ENCODE results near the gene DTL. TPM values are rescaled to one million over a fixed set of nuclear protein-coding genes. Genes with fewer than 3 reads are reported as not detected.

Gene DTL
- polyA plus RNA-seq, 2 of the 4 experiments (the other 2 are of a cell fraction), result 22.0 to 30.2 TPM

DNA sequence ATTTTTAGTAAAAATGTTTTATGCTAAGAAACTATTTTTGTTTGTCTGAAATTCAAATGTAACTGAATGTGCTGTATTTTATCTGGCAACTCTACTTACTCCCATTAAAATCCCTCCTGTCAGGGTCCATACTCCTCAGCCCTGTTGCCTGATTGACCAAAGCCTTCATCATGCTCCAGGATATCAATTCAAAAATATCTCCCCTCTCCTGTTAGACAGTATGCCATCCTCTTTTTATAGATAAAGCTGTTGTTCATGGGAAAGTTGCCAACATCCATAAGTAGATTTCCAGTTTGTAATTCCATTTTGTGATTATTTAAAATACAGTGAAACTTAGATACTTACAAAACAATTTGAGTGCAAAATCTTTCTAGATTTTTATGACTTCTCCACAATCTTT is 65.7 kb downstream of the DTL start:
- FAIRE-seq (no peak), ATAC-seq (no peak), DNase-seq (ENCODE audit: low read depth in 1 of 2, low spot score in 1 of 2) (no peak)
- Histone ChIP-seq H3K27ac (no peak overlapping the region), H3K4me3 (no peak overlapping the region), H3K9me3 (no peaks in the 10 kb centered on the region), H3K4me1 (no peaks in the 10 kb centered on the region), H3K4me2 (no peak overlapping the region)
- TF ChIP-seq MYC (IDR thresholded peaks at IDR 0.05; ENCODE audit: borderline replicate concordance, low read length), result no peak
- no peak for TF ChIP-seq MAFK (IDR thresholded peaks at IDR 0.05; ENCODE audit: partially characterized antibody)
- TF ChIP-seq, protein P1, sequence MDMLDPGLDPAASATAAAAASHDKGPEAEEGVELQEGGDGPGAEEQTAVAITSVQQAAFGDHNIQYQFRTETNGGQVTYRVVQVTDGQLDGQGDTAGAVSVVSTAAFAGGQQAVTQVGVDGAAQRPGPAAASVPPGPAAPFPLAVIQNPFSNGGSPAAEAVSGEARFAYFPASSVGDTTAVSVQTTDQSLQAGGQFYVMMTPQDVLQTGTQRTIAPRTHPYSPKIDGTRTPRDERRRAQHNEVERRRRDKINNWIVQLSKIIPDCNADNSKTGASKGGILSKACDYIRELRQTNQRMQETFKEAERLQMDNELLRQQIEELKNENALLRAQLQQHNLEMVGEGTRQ (IDR thresholded peaks at IDR 0.05), result no peak
- TF ChIP-seq HDAC2 (IDR thresholded peaks at IDR 0.05), result no peak
- no peak for TF ChIP-seq FOXS1 (CRISPR knock-in tag; IDR thresholded peaks at IDR 0.05)
- no peak for TF ChIP-seq RAD21 (conservative IDR thresholded peaks at IDR 0.05 in 1 of 2, IDR thresholded peaks at IDR 0.05 in 1 of 2)
- no peak for TF ChIP-seq TFCP2L1 (CRISPR knock-in tag; IDR thresholded peaks at IDR 0.05)
- TF ChIP-seq ESRRA (IDR thresholded peaks at IDR 0.05; ENCODE audit: borderline replicate concordance, low read length), result no peak
- TF ChIP-seq SMC3 (IDR thresholded peaks at IDR 0.05), result no peak
- ChIA-PET POLR2A (no interaction called here), CTCF (interaction anchor here (1.1 to 2.1 kb wide), 4 partner anchors 30 to 355 kb away, joined by 3 to 9 read pairs (median 5); no protein-coding TSS in a partner anchor)

DNA sequence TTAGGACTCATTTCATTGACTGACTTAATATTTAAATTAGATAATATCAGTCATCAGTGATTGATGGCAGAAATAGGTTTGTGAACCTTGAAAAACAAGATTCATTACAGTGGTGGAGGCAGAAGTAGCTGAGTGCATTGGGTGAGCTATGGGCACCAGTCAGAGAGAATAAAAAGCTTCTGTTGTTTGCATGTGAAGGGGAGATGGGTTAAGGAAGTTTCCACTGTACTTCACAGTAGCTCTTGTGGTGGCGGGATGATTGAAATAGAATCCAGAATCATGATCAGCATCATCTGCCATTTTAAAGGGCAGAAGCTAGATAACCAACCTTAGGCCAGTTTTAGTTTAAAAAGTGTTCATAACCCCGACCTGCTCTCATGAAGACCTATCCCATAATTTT is 66.2 kb downstream of the DTL start:
- DNase-seq (ENCODE audit: low read depth in 1 of 2, low spot score in 1 of 2), result no peak
- H3K27ac ChIP-seq, result no peak overlapping the region
- H3K9me3 ChIP-seq, result no peaks in the 10 kb centered on the region
- no peak overlapping the region for H3K4me3 ChIP-seq
- ChIA-PET POLR2A (no interaction called here), CTCF (interaction anchor here (0.8 to 2.3 kb wide), 6 partner anchors 10 to 354 kb away, joined by 3 to 9 read pairs (median 6); no protein-coding TSS in a partner anchor)
- TF ChIP-seq FOSL2 (IDR thresholded peaks at IDR 0.05) (no peak), FOSL2 (CRISPR knock-in tag; IDR thresholded peaks at IDR 0.05) (no peak), BHLHE40 (IDR thresholded peaks at IDR 0.05; ENCODE audit: low read depth, low read length) (no peak), CBX8 (IDR thresholded peaks at IDR 0.05) (no peak), CEBPB (IDR thresholded peaks at IDR 0.05) (no peak), RCOR1 (IDR thresholded peaks at IDR 0.05; ENCODE audit: low read depth, low read length) (no peak), MAFK (IDR thresholded peaks at IDR 0.05; ENCODE audit: partially characterized antibody) (no peak), MYC (IDR thresholded peaks at IDR 0.05; ENCODE audit: borderline replicate concordance, low read length) (no peak), JUNB (IDR thresholded peaks at IDR 0.05) (no peak), SMC3 (IDR thresholded peaks at IDR 0.05) (no peak), HDAC2 (IDR thresholded peaks at IDR 0.05) (no peak), KDM5A (IDR thresholded peaks at IDR 0.05) (no peak), TP53 (CRISPR knock-in tag; IDR thresholded peaks at IDR 0.05) (no peak), HEYL (CRISPR knock-in tag; IDR thresholded peaks at IDR 0.05) (no peak), SREBF2 (IDR thresholded peaks at IDR 0.05) (no peak), EP300 (IDR thresholded peaks at IDR 0.05) (no peak), RFX5 (IDR thresholded peaks at IDR 0.05) (no peak)
- TF ChIP-seq, protein P2, sequence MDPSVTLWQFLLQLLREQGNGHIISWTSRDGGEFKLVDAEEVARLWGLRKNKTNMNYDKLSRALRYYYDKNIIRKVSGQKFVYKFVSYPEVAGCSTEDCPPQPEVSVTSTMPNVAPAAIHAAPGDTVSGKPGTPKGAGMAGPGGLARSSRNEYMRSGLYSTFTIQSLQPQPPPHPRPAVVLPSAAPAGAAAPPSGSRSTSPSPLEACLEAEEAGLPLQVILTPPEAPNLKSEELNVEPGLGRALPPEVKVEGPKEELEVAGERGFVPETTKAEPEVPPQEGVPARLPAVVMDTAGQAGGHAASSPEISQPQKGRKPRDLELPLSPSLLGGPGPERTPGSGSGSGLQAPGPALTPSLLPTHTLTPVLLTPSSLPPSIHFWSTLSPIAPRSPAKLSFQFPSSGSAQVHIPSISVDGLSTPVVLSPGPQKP (IDR thresholded peaks at IDR 0.05; ENCODE audit: low read depth, low read length), result no peak
- H3K4me1 ChIP-seq, result no peaks in the 10 kb centered on the region
- WGBS (ENCODE audit: missing lambda C conversion rate), result 88% methylated on average over 2 of the region's 2 CpGs
- ATAC-seq, result no peak
- no peak overlapping the region for H3K4me2 ChIP-seq
- no peak for FAIRE-seq

GRCh38 chr1:212104586-212105325 is 69.2 kb downstream of the DTL start:
- 90% methylated on average over 3 of the region's 3 CpGs for WGBS (ENCODE audit: missing lambda C conversion rate)
- FAIRE-seq (no peak), ATAC-seq (no peak), DNase-seq (ENCODE audit: low read depth in 1 of 2, low spot score in 1 of 2) (no peak)
- no peak for TF ChIP-seq ZC3H11A (IDR thresholded peaks at IDR 0.05)
- no peak overlapping the region for H3K27ac ChIP-seq
- ChIA-PET POLR2A (no interaction called here), CTCF (interaction anchor here (0.6 to 1.2 kb wide), 5 partner anchors 9 to 352 kb away, joined by 3 read pairs; no protein-coding TSS in a partner anchor)
- no peak overlapping the region for H3K4me3 ChIP-seq
- no peaks in the 10 kb centered on the region for H3K4me1 ChIP-seq
- H3K4me2 ChIP-seq, result no peak overlapping the region
- H3K9me3 ChIP-seq, result no peaks in the 10 kb centered on the region
